Neutrophil (primary cell): ENCODE measurements around the gene BABAM2.
A peak's percentile ranks its signal among the peaks of the same experiment; 100 is the strongest.

Experiments used
- H3K27ac ChIP-seq: fragments of 200-600 bp; sonication (generic); 2 replicates; pipeline ENCODE4 v1.5.1; 2016; ENCODE audit warnings: mild to moderate bottlenecking, moderate library complexity
- H3K27me3 ChIP-seq: fragments of 200-600 bp; sonication (generic); 2 replicates; pipeline ENCODE4 v1.6.0; 2016; ENCODE audit warnings: mild to moderate bottlenecking
- H3K36me3 ChIP-seq: fragments of 200-600 bp; sonication (generic); 2 replicates; pipeline ENCODE4 v1.5.1; 2017
- H3K4me1 ChIP-seq, 2 experiments: fragments of 200-600 bp in 1 of 2; sonication (generic) in 1 of 2; 1 replicate in 1 of 2; 2 replicates in 1 of 2; pipeline versions ENCODE4 v1.5.1 to v1.6.1; 2013 to 2016; ENCODE audit warnings: low read depth in 1 of 2, low read length in 1 of 2, mild to moderate bottlenecking in 1 of 2, moderate library complexity in 1 of 2; ENCODE audit not compliant: control insufficient read depth in 1 of 2, insufficient read depth in 1 of 2
- H3K4me3 ChIP-seq, 2 experiments: fragments of 200-600 bp in 1 of 2; sonication (generic) in 1 of 2; 1 replicate in 1 of 2; 2 replicates in 1 of 2; pipeline ENCODE4 v1.5.1; 2013 to 2016; ENCODE audit warnings: low read depth in 1 of 2, low read length in 1 of 2, mild to moderate bottlenecking in 1 of 2, moderate library complexity in 1 of 2
- H3K9me3 ChIP-seq: fragments of 200-600 bp; sonication (generic); 2 replicates; pipeline ENCODE4 v1.5.1; 2016
- TF ChIP-seq, protein P1 (sequence below): fragments of 200-600 bp; sonication (generic); IDR thresholded peaks from 2 replicates; pipeline ENCODE4 v1.5.1; 2016; ENCODE audit warnings: antibody characterized with exemption

BABAM2 gene

DNA sequence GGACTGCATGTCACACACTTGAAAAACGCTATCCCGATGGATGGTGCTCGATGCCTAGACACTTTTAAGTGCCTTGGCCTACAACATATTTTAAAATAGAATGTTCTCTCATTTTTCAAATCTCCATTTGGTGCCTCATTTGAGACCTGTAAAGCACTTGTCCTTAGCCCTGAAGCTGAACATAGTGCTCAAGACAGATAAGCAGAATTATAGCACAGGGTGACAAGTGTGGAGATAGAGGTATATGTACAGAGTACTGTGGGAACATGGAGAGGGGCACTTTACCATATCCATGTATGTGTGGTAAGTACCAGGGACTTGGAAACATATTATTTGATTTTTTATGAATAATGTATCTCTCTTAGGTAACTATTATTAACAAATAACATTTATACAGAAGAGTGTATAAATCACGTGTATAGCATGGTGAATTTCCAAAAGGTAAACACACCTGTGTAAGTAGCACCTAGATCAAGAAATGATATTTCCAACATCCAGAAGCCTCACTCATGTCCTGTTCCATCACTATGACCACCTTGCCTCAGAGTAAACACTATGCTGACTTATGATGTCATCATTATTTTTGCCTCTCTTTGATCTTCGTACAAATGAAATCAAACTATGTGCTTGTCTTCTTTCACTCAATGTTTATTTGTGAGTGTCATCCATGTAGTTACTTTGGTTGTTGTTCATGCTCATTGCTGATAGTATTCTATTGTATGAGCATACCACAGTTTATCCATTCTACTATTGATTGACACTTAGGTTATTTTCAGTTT lies 103.6 kb downstream of the BABAM2 start:
- TF ChIP-seq, protein P1, sequence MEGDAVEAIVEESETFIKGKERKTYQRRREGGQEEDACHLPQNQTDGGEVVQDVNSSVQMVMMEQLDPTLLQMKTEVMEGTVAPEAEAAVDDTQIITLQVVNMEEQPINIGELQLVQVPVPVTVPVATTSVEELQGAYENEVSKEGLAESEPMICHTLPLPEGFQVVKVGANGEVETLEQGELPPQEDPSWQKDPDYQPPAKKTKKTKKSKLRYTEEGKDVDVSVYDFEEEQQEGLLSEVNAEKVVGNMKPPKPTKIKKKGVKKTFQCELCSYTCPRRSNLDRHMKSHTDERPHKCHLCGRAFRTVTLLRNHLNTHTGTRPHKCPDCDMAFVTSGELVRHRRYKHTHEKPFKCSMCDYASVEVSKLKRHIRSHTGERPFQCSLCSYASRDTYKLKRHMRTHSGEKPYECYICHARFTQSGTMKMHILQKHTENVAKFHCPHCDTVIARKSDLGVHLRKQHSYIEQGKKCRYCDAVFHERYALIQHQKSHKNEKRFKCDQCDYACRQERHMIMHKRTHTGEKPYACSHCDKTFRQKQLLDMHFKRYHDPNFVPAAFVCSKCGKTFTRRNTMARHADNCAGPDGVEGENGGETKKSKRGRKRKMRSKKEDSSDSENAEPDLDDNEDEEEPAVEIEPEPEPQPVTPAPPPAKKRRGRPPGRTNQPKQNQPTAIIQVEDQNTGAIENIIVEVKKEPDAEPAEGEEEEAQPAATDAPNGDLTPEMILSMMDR = no peak
- Histone ChIP-seq H3K36me3 (no peaks in the 10 kb centered on the region), H3K27me3 (no peaks in the 10 kb centered on the region), H3K27ac (peak overlapping the region; percentile 58), H3K4me1 (peaks cover 17 to 18% of the 10 kb centered on the region in 2 experiments), H3K4me3 (no peak overlapping the region), H3K9me3 (no peaks in the 10 kb centered on the region)

DNA sequence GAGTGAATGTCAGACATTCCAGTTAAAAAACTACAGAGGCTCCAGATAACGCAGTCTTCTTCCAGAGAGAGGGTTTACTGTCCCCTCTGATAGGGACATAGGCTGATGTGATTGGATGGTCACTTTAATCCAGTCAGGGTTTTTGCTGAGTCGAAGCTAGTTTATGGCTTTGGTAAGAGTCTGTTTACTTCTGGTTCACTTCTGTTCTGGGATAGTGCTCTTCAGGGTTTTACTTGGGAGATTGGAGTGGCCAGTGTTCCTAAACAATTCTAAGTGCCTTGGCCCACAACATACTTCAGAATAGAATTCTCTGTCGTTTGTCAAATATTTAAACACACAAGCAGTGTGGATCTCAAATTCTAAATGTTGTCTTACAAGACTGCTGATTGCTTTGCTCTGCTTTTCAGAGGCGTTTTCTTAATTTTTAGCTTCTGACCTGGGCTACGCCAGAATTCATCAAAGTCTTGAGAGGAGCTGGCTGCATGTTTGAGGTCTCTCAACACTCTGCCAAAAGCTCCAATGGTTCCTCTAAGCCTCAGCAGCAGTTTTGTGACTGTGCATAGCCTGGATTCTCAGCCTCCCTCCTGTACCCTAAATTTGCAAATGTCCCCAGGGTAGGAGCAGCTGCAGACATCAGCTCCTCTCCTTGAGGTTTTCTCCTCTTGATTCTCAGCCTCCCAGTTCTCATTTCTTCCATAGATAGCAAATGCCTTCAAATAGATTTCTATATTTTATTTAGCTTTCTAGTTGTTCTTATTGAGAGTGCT lies 105.8 kb downstream of the BABAM2 start:
- TF ChIP-seq, protein P1 = no peak
- H3K4me3 ChIP-seq = no peak overlapping the region
- no peaks in the 10 kb centered on the region for H3K9me3 ChIP-seq
- no peaks in the 10 kb centered on the region for H3K36me3 ChIP-seq
- no peaks in the 10 kb centered on the region for H3K27me3 ChIP-seq
- no peak overlapping the region for H3K27ac ChIP-seq
- peaks cover 17 to 18% of the 10 kb centered on the region in 2 experiments for H3K4me1 ChIP-seq

DNA sequence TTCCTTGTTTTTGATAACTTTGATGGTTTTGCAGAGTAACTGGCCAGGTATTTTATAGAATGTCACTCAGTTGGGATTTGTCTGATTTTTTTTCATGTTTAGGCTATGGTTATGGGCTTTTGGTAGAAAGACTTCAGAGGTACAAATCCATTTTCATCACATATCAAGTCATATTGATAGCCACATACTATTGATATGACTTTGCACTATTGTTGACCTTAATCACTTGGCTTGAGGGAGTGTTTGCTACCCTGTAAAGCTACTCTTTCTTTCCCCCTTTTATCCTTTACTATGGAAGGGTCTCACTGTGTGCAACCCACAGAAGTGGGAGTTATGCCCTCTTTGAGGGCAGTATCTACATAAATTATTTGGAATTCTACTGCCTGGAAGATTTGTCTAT lies 109.8 kb downstream of the BABAM2 start:
- Histone ChIP-seq H3K9me3 (no peaks in the 10 kb centered on the region), H3K27me3 (no peaks in the 10 kb centered on the region), H3K4me1 (no peaks in the 10 kb centered on the region), H3K4me3 (no peak overlapping the region), H3K27ac (no peak overlapping the region), H3K36me3 (no peaks in the 10 kb centered on the region)
- TF ChIP-seq, protein P1 = no peak

DNA sequence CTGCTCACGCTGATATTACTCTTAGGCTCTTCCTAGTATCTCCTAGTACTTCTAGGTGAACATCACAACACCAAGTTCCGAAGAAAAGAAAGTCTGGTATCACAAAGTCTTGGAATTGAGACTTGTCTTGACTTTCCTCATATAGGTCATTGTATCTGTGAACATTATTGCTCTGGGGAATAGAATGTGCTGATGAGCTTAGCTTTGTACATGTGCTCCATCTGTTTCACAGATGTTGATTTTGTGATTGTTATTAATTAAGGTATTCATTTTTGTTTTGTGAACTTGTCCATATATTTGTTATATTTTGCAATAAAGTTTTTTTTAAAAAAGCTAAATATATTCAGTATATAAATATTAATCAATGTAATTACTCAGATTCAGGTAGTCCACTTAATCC lies 111.7 kb downstream of the BABAM2 start:
- H3K4me1 ChIP-seq = no peaks in the 10 kb centered on the region
- H3K9me3 ChIP-seq = no peaks in the 10 kb centered on the region
- TF ChIP-seq, protein P1 = no peak

DNA sequence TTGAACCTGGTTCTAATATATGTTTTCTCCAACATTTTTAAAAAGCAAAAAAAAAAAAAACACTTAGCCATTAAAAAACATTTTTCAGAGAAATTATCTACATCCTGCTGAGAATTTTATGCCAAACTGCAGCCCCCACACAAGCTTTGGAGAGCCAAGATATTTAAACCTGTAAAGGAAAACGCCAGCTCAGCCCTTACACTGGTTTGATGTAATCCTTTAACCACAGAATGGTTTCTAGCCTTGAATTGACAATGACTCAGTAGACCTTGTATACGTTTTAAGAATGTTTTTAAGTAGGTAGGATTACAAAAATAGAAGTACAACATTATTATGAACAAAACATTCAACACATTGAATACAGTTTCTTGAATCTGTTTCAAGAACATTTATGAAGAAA lies 113.6 kb downstream of the BABAM2 start:
- no peaks in the 10 kb centered on the region for H3K9me3 ChIP-seq
- no peak overlapping the region for H3K4me3 ChIP-seq
- H3K4me1 ChIP-seq = no peaks in the 10 kb centered on the region
- H3K27ac ChIP-seq = no peak overlapping the region
- no peaks in the 10 kb centered on the region for H3K36me3 ChIP-seq
- TF ChIP-seq, protein P1 = no peak
- no peaks in the 10 kb centered on the region for H3K27me3 ChIP-seq

More for the DNA sequence above, 111.7 kb downstream of the BABAM2 start:
- Histone ChIP-seq H3K27me3 (no peaks in the 10 kb centered on the region), H3K27ac (no peak overlapping the region), H3K36me3 (no peaks in the 10 kb centered on the region), H3K4me3 (no peak overlapping the region)
